Measurements from ENCODE around the gene LCOR. TPM values are rescaled to one million over a fixed set of nuclear protein-coding genes. Genes with fewer than 3 reads are reported as not detected.

The LCOR gene
- total RNA-seq, 2 donors from 2014 or later = 36.9 to 43.3 TPM

- Mint-ChIP-seq H3K9me3 (no peaks in the 10 kb centered on the region), H3K27me3 (ENCODE audit: insufficient read depth) (no peaks in the 10 kb centered on the region), H3K4me1 (no peaks in the 10 kb centered on the region), H3K36me3 (ENCODE audit: low read depth) (peaks cover 35% of the 10 kb centered on the region), H3K27ac (no peak overlapping the region), H3K4me3 (no peak overlapping the region)
- no peak overlapping the region for H3K9ac ChIP-seq (ENCODE audit: extremely low read depth, low read length, poor library complexity, severe bottlenecking)
- H3K4me1 ChIP-seq (ENCODE audit: control insufficient read depth, insufficient read depth, low read length) = no peaks in the 10 kb centered on the region
- DNase-seq = no peak
- TF ChIP-seq, protein P1, sequence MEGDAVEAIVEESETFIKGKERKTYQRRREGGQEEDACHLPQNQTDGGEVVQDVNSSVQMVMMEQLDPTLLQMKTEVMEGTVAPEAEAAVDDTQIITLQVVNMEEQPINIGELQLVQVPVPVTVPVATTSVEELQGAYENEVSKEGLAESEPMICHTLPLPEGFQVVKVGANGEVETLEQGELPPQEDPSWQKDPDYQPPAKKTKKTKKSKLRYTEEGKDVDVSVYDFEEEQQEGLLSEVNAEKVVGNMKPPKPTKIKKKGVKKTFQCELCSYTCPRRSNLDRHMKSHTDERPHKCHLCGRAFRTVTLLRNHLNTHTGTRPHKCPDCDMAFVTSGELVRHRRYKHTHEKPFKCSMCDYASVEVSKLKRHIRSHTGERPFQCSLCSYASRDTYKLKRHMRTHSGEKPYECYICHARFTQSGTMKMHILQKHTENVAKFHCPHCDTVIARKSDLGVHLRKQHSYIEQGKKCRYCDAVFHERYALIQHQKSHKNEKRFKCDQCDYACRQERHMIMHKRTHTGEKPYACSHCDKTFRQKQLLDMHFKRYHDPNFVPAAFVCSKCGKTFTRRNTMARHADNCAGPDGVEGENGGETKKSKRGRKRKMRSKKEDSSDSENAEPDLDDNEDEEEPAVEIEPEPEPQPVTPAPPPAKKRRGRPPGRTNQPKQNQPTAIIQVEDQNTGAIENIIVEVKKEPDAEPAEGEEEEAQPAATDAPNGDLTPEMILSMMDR (conservative IDR thresholded peaks at IDR 0.05) = no peak
- no peaks in the 10 kb centered on the region for H3K27me3 ChIP-seq (ENCODE audit: control insufficient read depth, insufficient read depth, low read length, poor library complexity, severe bottlenecking)
- H3K9me3 ChIP-seq (ENCODE audit: control insufficient read depth, low read length) = no peaks in the 10 kb centered on the region
- WGBS, 2 experiments (ENCODE audit: insufficient coverage in 1 of 2, insufficient read length in 1 of 2) = 81 to 92% methylated on average over 3 of the region's 3 CpGs
- no peak overlapping the region for H3K4me3 ChIP-seq (ENCODE audit: low read length)
- H3K27ac ChIP-seq (ENCODE audit: low read depth, low read length) = no peak overlapping the region
- H3K36me3 ChIP-seq (ENCODE audit: control insufficient read depth, insufficient read depth, low read length) = peaks cover 33% of the 10 kb centered on the region
Measured at GRCh38 chr10:96912405-96912804, 80.3 kb downstream of the LCOR start.

DNA sequence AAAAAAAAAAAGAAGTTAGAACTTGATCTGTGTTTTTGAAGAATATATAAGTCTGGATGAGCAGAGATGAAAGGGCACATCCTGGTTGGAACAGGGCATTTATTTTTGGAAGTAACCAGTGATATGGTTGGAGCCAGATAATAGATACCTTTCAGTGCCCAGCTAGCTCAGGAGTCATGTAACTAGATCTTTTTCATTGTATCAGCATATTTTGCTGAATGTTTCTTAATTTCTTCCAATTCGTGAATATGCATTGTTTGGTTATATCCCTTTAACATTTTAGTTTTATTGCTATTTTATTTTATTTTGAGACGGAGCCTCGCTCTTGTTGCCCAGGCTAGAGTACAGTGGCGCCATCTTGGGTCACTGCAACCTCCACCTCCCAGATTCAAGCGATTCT lies 81.8 kb downstream of the LCOR start:
- no peaks in the 10 kb centered on the region for H3K27me3 Mint-ChIP-seq (ENCODE audit: insufficient read depth)
- TF ChIP-seq, protein P1 (conservative IDR thresholded peaks at IDR 0.05) = no peak
- 88% methylated on average over 5 of the region's 5 CpGs; no CpG with 5 or more reads in 1 of the 2 experiments for WGBS, 2 experiments (ENCODE audit: insufficient coverage in 1 of 2, insufficient read length in 1 of 2)
- H3K36me3 Mint-ChIP-seq (ENCODE audit: low read depth) = peaks cover 29% of the 10 kb centered on the region
- H3K9me3 Mint-ChIP-seq = no peaks in the 10 kb centered on the region
- Histone ChIP-seq H3K27ac (ENCODE audit: low read depth, low read length) (no peak overlapping the region), H3K4me1 (ENCODE audit: control insufficient read depth, insufficient read depth, low read length) (peaks cover 3% of the 10 kb centered on the region), H3K36me3 (ENCODE audit: control insufficient read depth, insufficient read depth, low read length) (peaks cover 33% of the 10 kb centered on the region), H3K9me3 (ENCODE audit: control insufficient read depth, low read length) (no peaks in the 10 kb centered on the region), H3K4me3 (ENCODE audit: low read length) (no peak overlapping the region), H3K9ac (ENCODE audit: extremely low read depth, low read length, poor library complexity, severe bottlenecking) (no peak overlapping the region), H3K27me3 (ENCODE audit: control insufficient read depth, insufficient read depth, low read length, poor library complexity, severe bottlenecking) (no peaks in the 10 kb centered on the region)
- peaks cover 5% of the 10 kb centered on the region for H3K4me1 Mint-ChIP-seq
- H3K4me3 Mint-ChIP-seq = no peak overlapping the region
- no peak for DNase-seq
- H3K27ac Mint-ChIP-seq = no peak overlapping the region

- Histone ChIP-seq H3K9me3 (ENCODE audit: control insufficient read depth, low read length) (no peaks in the 10 kb centered on the region), H3K27me3 (ENCODE audit: control insufficient read depth, insufficient read depth, low read length, poor library complexity, severe bottlenecking) (no peaks in the 10 kb centered on the region), H3K9ac (ENCODE audit: extremely low read depth, low read length, poor library complexity, severe bottlenecking) (no peak overlapping the region), H3K4me3 (ENCODE audit: low read length) (no peak overlapping the region), H3K36me3 (ENCODE audit: control insufficient read depth, insufficient read depth, low read length) (peaks cover 31% of the 10 kb centered on the region), H3K27ac (ENCODE audit: low read depth, low read length) (no peak overlapping the region), H3K4me1 (ENCODE audit: control insufficient read depth, insufficient read depth, low read length) (peaks cover 6% of the 10 kb centered on the region)
- Mint-ChIP-seq H3K36me3 (ENCODE audit: low read depth) (peaks cover 24% of the 10 kb centered on the region), H3K4me3 (no peak overlapping the region), H3K9me3 (no peaks in the 10 kb centered on the region), H3K4me1 (peaks cover 5% of the 10 kb centered on the region), H3K27ac (no peak overlapping the region), H3K27me3 (ENCODE audit: insufficient read depth) (no peaks in the 10 kb centered on the region)
- WGBS, 2 experiments (ENCODE audit: insufficient coverage in 1 of 2, insufficient read length in 1 of 2) = 95 to 99% methylated on average over 5 of the region's 5 CpGs
- no peak for DNase-seq
- TF ChIP-seq, protein P1 (conservative IDR thresholded peaks at IDR 0.05) = no peak
Measured at GRCh38 chr10:96917628-96918027, 85.5 kb downstream of the LCOR start.

Measured in endodermal cell (in vitro differentiated cells).